Upper lobe of left lung (tissue), 4 donors: ENCODE data around the gene TERB1.
"Not testable (repeated sequence)": the region's sequence is repeated elsewhere in the genome, so short reads cannot be mapped to it uniquely, and the experiment has no call there.

ENCODE experiments used
- EP300 ChIP-seq, 4 donors: sonication (generic); formaldehyde crosslinking; IDR thresholded peaks; one replicate each; pipeline ENCODE4 v1.5.1; 2017; ENCODE audit warnings: antibody characterized with exemption in 4 of 4, control low read depth in 2 of 4
- POLR2A ChIP-seq, 4 donors: fragments of 450-650 bp; IDR thresholded peaks; one replicate each; pipeline ENCODE4 v1.5.1; 2016 to 2017; ENCODE audit warnings: antibody characterized with exemption in 4 of 4, mild to moderate bottlenecking in 2 of 4
- POLR2AphosphoS5 ChIP-seq, 2 donors: sonication (generic); formaldehyde crosslinking; IDR thresholded peaks; one replicate each; pipeline ENCODE4 v1.5.1; 2017; ENCODE audit warnings: antibody characterized with exemption in 2 of 2
- TF ChIP-seq, protein P1 (sequence below), 6 experiments: fragments of 450-650 bp in 4 of 6; fragments of 200-600 bp in 2 of 6; sonication (generic) in 2 of 6; IDR thresholded peaks; one replicate each; pipeline ENCODE4 v1.5.1; 2016 to 2019; ENCODE audit warnings: antibody characterized with exemption in 6 of 6

DNA sequence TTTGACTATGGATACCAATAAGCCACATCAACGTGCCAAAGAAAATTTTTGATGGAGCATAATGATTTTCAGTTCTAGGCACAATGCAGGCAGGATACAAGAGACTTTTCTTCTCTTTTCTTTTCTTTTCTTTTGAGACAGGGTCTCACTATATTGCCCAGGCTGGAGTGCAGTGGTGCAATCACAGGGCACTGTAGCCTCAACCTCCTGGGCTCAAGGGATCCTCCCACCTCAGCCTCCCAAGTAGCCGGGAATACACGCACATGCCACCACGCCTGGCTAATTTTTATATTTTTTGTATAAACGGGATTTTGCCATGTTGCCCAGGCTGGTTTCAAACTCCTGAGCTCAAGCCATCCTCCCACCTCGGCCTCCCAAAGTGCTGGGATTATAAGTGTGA lies 7.4 kb downstream of the TERB1 start:
- TF ChIP-seq POLR2A, POLR2AphosphoS5, EP300 (IDR thresholded peaks at IDR 0.05): not testable (repeated sequence)
- TF ChIP-seq, protein P1, sequence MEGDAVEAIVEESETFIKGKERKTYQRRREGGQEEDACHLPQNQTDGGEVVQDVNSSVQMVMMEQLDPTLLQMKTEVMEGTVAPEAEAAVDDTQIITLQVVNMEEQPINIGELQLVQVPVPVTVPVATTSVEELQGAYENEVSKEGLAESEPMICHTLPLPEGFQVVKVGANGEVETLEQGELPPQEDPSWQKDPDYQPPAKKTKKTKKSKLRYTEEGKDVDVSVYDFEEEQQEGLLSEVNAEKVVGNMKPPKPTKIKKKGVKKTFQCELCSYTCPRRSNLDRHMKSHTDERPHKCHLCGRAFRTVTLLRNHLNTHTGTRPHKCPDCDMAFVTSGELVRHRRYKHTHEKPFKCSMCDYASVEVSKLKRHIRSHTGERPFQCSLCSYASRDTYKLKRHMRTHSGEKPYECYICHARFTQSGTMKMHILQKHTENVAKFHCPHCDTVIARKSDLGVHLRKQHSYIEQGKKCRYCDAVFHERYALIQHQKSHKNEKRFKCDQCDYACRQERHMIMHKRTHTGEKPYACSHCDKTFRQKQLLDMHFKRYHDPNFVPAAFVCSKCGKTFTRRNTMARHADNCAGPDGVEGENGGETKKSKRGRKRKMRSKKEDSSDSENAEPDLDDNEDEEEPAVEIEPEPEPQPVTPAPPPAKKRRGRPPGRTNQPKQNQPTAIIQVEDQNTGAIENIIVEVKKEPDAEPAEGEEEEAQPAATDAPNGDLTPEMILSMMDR (IDR thresholded peaks at IDR 0.05): not testable (repeated sequence)
